HUDEP-2 (cell line): ENCODE results near the gene CCDC146.

Source experiments
- DNase-seq, 76 experiments: peaks; one replicate each; lab custom pipeline; 2025; ENCODE audit not compliant: unreplicated experiment in 76 of 76; lab: John Stamatoyannopoulos, UW

The CCDC146 gene

GRCh38 chr7:77282897-77283296 is 160.5 kb downstream of the CCDC146 start:
- DNase-seq = no peak

DNA sequence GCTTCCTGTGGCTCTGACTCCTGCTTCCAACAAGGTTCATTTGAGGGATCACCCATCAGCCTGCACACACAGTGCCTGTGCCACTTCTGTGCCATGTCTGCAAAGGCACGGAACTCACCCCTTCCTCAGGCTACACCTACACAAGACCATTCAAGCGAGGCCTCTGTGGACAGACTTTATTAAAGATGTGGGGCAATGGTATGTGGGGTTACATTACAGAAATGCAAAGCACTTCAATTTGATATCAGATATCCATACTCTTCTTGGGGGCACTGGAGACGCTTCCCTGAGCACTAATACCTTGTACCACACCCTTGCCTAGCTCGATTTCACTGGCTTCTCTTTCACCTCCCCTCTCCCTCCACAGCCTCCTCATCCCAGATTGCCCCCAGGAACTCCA is 161.6 kb downstream of the CCDC146 start:
- no peak for DNase-seq

DNA sequence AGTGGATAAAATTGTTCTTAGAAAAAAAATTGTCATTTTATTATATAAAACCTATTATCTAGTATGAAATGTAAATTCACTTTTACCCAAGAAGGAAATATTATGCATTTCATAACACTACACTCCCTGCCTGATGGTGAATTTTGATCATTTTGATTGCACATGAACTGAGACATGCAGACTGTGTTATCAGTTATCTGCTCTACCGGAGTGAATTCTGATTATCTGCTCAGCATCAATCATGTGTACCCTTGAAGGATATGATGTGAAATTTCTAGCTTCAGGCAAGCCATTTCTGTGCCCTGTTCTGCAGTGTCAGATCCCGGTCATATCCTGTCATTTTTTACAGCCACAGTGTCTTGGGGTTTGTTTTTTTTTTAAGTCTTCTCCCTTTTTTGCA is 162.2 kb downstream of the CCDC146 start:
- no peak for DNase-seq

DNA sequence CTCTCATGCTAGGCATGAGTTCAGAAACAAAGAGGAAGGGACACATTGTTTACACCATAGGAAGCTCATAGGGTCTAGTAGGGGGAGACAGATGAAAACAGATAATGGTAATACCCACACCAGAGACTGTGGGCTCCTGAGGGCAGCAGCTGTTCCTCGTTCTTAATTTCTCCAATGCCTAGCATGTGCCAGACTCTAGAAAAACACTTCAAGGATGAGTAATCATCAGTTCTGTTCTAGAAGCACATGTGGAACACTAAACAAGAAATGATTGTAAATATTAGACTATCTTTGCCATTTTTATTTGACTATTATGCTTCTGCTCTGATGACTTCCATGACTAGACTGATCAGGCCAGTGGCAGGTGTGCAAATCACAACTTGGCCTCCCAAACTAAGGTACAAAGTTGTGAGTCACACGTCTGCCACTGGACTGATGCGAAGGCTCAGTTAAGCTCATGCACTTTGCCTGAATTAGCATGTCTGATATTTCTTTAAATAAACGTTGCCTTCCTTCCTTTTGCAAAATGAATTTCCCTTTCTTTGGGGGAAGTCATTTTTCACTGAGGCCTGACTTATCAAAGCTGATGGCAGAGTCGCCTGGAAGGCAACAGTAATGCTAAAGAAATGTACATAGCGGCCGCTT is 166.4 kb downstream of the CCDC146 start:
- no peak for DNase-seq

DNA sequence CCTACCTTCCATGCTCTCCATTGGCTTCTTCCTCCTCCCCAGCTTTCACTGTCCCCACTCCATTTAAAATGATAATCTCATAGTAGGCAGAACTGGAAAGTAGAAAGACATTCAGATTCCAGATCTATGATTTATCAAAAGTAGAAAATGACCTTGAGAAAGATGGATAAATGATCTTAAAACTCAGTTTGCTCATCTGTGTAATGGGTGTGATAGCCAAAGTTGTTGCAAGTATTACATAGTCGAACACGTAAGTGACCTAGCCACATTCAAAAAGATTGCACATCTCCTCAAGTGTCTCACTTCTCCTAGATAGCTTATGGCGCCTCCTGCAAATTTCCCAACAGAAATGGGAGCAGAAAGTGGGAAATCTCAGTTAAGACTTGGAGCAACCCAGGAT is 167.0 kb downstream of the CCDC146 start:
- DNase-seq = no peak

- no peak for DNase-seq
Measured at GRCh38 chr7:77290425-77290824, 168.0 kb downstream of the CCDC146 start.

GRCh38 chr7:77293046-77293445 is 170.6 kb downstream of the CCDC146 start:
- DNase-seq = peak in 1 of 76 experiments; percentile 3

DNA sequence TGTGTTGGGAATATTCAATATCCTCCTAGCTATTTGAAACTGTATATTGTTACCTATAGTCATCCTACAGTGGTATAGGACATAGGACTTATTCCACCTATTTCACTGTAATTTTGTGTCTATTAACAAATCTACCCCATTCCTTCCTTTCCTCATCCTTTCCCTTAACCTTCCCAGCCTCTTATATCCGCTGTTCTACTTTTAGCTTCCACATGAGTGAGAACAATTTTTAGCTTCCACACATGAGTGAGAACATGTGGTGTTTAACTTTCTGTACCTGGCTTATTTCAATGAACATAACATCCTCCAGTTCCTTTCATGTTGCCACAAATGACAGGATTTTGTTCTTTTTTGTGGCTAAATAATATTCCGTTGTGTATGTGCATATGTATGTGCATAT is 173.1 kb downstream of the CCDC146 start:
- no peak for DNase-seq

GRCh38 chr7:77306231-77307067 is 184.0 kb downstream of the CCDC146 start:
- DNase-seq = no peak

DNA sequence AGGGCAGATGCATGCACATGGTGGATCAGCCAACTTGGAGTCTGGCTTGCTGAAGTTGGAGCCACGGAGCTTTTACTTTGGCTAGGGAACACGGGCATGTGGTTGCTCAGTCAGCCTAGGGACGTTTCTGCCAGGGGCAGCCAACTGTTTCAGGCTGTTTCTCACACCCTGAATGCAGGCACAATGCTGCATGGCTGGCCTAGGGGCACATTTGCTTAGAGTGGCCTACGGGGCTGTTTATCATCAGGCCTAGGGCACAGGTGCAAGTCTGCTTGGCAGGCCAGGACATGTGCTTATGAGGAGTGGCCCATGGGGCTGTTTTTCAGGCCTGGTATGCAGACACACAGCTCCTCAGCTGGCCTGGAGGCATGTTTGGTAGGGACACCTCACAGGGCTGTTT is 186.4 kb downstream of the CCDC146 start:
- DNase-seq = no peak

GRCh38 chr7:77309714-77310220 is 187.4 kb downstream of the CCDC146 start:
- no peak for DNase-seq

DNA sequence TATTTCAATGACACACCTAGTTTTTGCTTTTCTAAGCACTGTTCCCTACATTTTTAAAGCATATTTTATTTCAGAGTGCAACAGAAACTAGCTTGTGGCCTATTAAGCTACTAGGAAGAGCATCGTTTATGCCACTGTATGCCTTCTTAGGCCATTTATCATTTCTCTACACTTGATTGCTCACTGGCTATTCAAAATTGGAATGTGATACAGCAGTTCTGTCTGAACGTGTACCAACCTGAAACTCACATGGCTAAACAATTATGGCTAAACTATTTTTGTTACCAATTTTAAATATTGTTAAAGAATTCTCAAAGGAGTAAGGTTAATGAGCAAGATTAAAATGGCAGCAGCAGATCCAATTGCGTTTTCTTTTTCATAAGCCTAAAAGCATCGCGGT is 188.6 kb downstream of the CCDC146 start:
- DNase-seq = no peak

- DNase-seq = no peak
Measured at GRCh38 chr7:77313085-77313484, 190.7 kb downstream of the CCDC146 start.

DNA sequence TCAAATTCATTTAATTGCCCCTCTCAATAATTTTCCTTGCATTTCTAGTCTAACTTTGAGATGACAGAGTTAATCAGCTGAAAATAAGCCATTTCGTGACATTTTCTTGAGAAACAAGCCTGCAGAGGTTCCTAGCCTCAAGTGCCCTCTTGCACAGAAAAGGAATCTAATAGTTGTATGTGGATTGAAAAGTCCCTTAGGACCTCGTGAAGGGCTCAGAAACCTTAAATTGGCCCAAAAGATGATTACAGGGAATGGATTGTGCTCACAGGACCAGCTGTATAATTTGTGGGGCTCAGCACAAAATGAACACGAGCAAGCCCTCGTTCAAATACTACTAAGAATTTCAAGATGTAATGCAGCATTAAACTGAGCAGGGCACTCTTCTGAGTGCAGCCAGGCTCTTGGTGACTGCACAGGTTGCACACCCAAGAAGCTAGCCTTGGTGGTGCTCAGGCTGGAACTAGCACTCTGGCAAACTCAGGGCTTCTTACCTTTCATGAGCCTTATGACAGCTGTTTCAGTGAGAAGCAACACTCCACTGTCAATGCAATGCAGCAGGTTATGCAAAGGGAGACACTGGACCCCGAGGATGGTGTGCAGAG is 191.6 kb downstream of the CCDC146 start:
- DNase-seq = no peak

DNA sequence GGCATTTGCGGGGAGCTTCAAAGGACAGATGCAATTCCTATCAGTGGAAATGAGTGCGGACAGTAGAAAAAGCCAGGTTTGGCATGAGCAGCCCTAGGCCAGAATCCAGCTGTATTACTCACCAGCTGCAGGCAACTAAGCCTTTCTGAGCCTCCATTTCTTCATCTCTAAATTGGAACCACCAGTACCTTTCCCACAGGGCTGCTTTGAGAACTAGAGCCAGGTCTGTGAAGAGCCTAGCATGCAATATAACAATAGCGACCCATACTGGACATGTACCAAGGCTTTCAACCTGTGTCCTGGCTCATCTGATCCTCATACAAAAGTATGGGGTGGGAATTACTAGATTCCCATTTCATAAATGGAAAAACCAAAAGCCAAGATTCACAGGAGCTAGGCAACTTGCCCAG is 192.8 kb downstream of the CCDC146 start:
- DNase-seq = no peak

- no peak for DNase-seq
Measured at GRCh38 chr7:77316219-77316978, 194.0 kb downstream of the CCDC146 start.

GRCh38 chr7:77318019-77318418 is 195.6 kb downstream of the CCDC146 start:
- DNase-seq = no peak

GRCh38 chr7:77320137-77320536 is 197.7 kb downstream of the CCDC146 start:
- no peak for DNase-seq

DNA sequence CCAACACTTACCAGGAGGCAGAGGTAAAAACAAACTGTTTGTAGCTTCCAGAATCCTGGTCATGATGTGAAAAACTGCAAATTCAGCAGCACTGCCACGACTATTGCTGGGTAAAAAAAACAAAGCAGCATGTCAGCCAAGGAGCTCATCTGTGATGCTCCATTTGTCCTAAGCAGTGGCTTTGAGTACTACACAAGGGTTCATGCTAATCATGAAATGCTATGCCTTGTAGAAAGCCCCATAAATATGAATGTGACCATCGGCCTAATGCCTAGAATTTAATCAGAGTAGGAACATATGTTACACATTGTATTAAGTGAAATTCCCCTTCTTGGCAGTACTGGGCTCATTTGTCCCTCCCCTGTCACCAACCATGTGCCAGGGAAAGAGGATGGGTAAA is 198.3 kb downstream of the CCDC146 start:
- no peak for DNase-seq

- no peak for DNase-seq
Measured at GRCh38 chr7:77321300-77321699, 198.9 kb downstream of the CCDC146 start.

GRCh38 chr7:77326131-77326530 is 203.7 kb downstream of the CCDC146 start:
- no peak for DNase-seq
